Islet of Langerhans (tissue), 1 donor: Measurements from ENCODE around the gene TRAK1.
"Not testable (repeated sequence)": the region's sequence is repeated elsewhere in the genome, so short reads cannot be mapped to it uniquely, and the experiment has no call there.

Source experiments
- FAIRE-seq: peaks from one replicate; lab custom pipeline; 2011; peaks lifted over from hg19 to GRCh38; lab: Jason Lieb, UNC

TRAK1 gene

DNA sequence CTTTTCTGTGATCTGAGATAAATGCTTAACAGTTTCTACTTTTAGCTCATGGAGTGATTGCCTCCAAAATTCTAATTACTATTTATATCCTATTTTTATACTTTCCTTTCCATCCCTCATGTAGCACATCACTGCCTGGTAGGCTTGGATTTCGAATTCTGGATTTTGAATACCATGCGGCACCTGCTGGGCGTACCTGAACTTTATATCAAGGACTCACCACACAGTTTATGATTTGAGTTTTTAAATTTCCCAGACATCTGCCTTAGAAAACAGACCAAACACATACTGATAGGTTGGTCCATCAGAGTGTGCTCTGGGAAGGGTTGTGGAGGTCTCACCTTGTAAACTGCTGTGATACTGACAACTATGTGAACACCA is 6.4 kb downstream of the TRAK1 start:
- FAIRE-seq: no peak

DNA sequence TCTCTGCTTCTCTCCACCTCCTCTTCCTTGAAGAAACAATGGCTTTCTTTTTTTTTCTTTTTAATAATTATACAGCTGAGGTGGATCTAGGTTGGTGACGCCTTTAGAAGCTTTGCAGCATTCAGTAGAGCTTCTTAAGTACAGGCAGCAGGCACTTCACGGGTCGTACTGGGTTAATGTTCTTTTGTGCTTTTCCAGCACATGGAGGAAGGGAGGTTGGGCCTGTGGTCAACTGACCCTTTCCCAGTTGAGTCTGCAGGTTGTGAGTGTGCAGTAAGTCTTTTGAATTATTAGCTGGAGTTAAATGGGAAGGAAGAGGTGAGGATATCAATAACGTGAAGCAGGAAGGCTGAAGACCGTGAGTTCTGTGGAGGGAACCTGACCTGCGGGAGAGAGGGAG is 7.0 kb downstream of the TRAK1 start:
- no peak for FAIRE-seq

DNA sequence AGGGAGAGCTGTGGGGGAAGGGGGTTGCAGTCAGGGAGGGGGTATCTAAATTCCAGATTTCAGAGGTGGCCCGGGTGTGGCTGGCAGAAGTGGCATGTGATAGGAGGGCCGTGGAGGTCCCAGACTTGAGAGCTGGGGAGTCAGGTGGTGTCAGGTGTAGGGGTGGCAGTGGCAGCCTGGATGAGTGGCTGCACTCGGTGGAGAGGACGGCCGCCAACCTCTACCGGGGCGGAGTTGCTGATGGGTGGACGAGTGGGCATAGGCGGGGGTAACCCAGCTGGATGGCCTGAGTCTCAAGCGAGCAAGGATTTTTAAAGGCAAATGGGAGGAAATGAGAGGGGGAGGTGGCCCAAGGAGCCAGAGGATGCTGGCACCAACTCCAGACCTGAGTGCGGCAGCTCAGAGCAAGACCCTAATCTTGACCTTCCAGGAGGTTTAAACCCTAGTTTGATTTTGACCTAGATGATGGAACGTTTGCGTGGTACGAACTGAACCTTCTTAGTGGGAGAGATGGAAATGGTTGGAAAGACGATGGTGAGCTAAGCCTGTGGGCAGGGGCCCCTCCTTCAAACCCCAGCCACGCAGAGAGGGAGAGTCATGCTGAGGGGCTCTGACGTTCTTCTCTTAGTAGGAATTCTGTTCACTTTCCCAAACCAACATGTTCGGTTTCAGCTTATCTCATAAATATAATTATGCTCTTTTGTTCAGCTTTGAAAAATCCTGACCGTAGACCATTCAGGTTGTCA is 8.0 kb downstream of the TRAK1 start:
- FAIRE-seq: no peak

DNA sequence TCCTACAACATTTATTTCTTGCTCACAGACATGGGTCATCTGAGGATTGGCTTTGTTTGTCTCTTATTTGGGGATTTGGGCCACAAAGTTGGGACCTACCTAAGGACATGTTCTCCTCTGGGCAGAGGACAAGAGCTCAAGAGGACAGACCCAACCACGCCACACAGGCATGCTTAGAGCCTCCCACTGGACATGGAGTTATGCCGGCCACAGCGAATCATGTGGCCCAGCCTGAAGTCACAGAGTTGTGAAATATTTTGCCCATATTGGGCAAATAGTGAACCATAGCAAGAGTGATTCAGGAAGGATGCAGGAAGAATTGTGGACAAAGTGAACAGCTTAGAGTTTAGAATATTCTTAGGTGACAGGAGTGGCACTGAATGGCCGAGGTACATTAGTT is 9.9 kb downstream of the TRAK1 start:
- no peak for FAIRE-seq

DNA sequence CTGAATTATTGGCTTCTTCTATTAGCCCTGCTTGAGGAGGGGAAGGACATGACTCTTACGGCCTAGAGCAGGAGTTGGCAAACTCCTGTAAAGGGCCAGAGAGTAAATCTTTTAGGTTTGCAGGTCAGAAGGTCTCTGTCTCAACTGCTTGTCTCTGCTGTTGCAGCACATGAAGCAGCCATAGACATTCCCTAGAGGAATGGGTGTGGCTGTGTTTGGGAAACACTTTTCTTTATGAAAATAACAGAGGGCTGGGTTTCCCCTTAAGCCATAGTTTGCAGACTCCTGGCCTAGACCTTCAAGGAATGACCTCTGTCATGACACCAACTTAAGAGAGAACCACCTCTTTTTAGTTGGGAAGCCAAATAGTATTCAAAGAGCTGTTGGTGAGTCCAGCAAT is 10.3 kb downstream of the TRAK1 start:
- FAIRE-seq: no peak

DNA sequence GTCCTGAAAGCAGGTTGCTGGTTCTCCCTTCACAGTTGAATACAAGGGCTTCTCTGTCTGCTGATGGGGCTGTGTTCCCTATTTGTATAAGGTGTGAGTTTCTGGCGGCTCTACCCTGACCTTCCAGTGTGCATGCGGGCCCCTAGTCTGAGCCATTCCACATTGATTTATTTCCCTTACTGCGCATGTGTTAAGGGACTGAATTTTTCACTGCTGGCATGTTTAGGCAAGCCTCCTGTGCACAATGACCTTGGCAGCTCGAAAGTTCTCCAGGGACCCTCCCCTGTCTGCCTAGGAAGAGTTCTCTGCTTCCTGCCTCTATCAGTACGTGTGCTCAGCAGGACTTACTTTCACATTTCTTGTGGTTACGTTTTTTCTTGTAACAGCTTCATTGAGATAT is 11.4 kb downstream of the TRAK1 start:
- FAIRE-seq: no peak

DNA sequence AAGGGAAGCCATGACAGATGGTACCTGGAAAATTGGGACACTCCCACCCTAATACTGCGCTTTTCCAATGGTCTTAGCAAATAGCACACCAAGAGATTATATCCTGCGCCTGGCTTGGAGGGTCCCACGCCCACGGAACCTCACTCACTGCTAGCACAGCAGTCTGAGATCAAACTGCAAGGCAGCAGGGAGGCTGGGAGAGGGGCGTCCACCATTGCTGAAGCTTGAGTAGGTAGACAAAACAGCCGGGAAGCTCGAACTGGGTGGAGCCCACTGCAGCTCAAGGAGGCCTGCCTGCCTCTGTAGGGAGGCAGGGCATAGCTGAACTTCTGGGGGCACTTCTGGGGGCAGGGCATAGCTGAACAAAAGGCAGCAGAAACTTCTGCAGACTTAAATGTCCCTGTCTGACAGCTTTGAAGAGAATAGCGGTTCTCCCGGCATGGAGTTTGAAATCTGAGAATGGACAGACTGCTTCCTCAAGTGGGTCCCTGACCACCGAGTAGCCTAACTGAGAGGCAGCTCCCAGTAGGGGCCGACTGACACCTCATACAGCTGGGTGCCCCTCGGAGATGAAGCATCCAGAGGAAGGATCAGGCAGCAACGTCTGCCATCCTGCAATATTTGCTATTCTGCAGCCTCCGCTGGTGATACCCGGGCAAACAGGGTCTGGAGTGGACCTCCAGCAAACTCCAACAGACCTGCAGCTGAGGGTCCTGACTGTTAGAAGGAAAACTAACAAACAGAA is 12.9 kb downstream of the TRAK1 start:
- not testable (repeated sequence) for FAIRE-seq

DNA sequence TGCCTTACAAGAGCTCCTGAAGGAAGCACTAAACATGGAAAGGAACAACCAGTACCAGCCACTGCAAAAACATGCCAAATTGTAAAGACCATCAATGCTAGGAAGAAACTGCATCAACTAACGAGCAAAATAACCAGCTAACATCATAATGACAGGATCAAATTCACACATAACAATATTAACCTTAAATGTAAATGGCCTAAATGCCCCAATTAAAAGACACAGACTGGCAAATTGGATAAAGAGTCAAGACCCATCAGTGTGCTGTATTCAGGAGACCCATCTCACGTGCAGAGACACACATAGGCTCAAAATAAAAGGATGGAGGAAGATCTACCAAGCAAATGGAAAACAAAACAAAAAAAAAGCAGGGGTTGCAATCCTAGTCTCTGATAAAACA is 14.8 kb downstream of the TRAK1 start:
- FAIRE-seq: not testable (repeated sequence)

DNA sequence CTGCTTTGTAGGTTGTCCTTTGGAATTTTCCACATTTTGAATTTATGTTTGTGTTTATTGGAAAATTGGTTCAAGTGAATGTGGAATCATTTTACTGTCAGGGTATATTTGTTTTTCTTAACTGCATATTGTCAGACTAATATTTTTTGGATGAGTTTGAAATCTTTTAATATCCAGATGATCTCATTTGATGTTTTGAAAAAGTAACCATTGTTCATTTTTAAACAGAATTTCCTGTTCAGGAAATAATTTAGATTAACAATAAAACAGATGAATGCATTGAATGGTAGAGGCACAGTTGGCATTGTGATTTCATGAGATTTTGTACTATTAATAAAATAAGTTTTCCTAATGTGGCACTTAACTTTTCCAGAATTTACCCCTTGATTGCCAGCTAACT is 15.5 kb downstream of the TRAK1 start:
- no peak for FAIRE-seq

DNA sequence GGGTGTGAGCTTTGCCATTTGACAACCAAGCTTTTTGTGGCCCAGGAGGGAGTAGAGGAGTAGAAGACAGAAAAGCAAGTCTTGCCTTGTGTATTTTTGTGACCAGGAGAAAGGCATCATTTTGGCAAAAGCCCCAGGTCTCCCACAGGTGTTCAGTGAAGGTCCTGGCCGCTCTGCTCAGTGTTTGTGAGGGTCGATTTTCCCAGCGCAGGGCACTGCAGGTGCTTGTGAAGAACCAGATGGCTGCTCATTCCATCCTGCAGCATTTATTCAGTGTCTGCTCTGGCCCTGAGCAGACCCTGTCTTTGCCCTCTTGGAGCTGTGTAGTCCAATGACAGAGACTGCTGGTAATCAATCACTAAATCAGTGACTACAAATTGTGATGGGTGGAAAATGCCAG is 19.5 kb downstream of the TRAK1 start:
- FAIRE-seq: no peak

DNA sequence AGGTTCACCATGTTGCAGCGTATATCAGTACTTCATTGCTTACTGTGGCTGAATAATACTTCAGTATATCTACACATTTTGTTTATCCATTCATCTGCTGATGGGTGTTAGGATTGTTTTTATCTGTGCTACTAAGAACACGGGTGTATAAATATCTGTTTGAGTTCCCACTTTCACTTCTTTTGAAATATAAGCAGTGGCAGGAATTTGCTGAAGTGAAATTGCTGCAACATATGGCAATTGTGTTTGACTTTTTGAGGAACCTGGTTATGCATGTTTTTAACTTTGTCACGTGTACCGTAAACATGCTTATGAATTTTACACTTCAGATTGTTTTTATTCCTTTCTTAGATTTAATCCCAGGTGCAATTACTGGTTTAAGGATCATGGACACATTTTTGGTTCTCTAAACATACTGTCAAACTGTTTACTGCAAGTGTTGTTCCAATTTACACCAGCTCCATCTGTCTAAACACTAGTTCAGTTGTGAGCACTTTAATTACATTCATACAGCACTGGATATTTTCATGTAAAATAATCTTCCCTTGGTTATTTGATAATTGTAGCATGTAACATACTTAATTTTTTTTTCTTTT is 23.1 kb downstream of the TRAK1 start:
- no peak for FAIRE-seq

DNA sequence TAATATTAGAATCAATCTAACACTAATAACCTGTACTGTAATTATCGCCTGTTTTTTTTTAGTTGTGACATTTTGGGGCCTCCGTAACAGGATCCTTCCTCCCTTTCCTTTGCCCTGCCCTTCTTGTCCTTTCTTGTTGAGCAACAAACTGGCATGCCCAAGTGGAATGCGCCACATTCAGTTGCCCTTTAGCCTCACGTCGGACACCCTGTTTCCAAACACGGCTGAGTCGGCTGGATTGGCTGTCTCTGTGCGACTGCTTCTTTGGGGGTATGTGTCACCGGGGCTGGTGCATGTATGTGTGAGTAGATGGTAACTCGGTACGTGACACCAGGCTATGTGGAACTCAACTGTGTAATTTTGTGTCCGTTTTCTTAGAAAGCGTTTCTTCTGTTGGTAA is 24.1 kb downstream of the TRAK1 start:
- FAIRE-seq: no peak

DNA sequence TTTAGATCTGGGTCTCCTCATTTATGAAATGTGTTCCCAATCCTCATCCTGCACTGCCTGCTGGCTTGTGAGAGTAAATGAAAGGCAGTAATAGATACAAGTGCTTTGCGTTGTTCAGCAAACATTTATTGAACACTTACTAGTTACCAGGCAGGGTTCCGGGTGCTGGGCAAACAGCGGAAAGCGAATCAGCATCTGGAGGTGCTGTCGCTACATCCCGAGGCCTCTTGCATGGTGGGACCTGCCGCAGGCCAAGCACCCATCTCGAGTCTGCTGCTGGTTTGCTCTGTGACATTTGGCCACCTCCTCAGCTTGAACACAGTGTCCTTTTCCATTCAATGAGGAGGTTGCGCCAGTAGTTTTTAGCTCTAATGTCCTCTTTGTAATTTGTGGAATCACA is 24.8 kb downstream of the TRAK1 start:
- no peak for FAIRE-seq

DNA sequence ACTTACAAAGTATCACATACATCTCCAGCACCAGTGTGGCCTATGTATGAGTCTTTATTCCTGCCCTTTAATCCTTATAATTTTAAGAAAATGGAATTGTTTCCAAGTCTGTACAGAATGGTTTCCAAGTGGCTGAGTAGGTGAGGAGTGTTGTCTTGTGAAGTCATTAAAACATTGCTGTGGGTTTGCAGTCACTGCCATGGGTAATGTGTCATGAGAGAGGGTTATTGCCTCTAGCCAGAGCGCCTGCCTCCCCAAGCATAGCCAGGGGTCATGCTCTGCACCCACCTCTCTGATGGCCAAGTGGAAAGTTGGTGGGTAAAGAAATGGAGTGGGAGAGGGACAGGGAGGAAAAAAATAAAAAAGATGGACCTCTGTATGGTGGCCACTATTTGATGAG is 25.3 kb downstream of the TRAK1 start:
- no peak for FAIRE-seq

DNA sequence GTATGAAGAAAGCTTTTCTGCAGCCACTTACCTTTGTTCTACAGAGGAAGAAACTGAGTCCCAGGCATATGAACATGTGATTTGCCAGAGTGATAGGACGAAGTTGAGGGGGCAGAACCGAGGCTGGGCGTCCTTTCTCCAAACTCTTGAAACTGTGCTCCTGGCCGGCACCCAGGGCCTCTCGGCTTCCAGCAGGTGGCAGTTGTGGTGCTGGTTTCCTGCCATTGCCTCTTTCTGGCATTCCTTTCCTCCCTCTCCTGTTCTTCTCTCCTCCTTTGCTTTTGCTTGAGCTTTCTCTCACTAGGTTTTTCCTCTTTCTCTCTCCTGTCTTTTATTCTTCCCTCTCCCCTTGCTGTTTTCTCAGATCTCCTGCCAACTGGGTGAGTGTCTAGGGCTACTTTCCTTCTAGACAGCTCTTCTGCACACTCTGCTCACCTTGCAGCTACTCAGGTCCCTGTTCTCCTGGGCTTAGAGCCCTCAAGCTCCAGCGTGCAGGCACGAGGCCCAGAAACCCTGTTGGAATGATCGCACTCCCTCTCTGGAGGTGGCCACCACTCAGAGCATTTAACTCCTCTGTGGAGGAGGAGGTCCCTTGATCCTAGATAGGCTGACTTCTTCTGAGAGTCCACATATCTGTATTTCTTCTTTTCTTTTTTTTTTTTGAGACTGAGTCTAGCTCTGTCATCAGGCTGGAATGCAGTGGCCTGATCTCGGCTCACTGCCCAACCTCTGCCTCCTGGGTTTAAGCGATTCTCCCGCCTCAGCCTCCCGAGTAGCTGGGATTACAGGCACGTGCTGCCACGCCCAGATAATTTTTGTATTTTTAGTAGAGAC is 26.2 kb downstream of the TRAK1 start:
- FAIRE-seq: no peak

DNA sequence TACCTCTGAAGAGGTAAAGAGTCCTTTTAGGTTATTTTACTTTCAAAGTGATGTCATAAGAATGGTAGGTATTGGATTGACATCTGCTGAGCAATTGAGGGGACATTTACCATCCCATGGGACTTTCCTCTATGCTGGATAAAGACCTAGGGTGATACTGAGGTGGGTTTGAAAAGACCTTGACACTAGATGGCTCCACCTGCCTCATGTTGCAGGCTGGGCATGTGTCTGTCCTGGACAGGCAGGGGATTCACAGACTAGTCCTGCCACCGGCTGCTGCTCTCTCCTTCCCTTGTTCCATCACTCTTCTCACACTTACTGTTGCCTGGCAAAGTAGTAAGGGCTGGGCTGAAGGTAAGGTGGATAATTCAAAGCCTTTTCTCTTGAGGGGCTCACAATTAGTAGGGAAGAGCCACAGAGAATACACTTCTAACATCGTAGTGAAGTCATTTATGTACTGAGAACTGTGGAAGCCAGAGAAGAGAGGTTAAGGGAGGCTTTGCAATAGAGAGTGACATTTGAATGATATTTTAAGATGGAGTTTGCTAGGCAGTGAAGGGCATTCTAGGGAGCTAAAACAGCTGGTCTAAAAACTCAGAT is 27.7 kb downstream of the TRAK1 start:
- FAIRE-seq: no peak

DNA sequence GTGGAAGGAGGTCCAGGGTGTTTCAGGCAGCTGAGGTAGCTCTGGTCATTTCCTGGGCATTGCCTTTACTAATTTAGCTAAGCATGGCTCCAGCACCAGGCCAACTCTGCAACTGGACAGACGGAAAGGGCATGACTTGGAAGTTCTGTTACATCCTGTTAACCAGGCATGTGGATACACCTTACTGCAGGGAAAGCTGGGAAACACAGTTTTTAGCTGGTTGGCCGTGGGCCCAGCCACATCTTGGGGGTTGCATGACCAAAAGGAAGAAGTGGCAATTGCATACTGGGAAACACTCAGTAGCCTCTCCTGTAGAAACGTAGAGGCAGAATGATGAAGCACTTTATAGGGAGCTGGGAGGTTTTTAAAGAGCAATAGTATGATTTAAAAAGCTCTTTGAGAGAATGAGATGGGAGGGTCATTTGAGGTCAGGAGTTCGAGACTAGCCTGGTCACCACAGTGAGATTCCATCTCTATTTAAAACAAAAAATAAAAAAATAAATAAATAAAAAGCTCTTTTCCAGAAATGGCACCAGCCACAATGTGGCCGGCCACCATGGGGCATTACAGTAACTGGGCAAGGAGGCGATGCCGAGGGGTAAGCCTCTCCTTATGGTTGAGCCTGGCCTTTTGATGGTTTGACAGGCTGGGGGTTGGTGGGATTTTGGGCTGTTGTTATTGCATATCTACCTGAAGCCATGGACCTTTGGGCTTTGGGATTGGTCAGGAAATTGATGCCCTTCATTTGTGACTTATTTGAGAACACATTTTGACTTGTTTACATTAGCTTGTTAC is 28.6 kb downstream of the TRAK1 start:
- FAIRE-seq: no peak

DNA sequence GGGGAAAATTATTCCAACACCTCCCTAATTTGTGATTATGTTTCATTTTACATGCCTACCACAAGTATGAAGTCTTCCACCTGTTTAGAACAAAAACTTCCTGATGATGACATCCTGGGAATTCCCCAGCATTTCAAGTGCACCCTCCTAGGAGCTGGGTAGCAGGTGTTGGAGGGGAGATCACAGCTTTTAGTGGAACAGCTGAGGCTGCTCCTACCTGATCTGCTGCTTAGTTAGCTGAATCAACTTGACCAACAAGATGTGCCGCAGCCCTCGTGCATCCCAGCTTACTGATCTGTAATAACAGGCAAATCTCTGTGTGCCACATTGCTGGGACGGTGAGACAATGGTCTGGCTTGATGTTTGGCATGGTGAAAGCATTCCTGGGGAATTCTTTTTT is 29.7 kb downstream of the TRAK1 start:
- no peak for FAIRE-seq

DNA sequence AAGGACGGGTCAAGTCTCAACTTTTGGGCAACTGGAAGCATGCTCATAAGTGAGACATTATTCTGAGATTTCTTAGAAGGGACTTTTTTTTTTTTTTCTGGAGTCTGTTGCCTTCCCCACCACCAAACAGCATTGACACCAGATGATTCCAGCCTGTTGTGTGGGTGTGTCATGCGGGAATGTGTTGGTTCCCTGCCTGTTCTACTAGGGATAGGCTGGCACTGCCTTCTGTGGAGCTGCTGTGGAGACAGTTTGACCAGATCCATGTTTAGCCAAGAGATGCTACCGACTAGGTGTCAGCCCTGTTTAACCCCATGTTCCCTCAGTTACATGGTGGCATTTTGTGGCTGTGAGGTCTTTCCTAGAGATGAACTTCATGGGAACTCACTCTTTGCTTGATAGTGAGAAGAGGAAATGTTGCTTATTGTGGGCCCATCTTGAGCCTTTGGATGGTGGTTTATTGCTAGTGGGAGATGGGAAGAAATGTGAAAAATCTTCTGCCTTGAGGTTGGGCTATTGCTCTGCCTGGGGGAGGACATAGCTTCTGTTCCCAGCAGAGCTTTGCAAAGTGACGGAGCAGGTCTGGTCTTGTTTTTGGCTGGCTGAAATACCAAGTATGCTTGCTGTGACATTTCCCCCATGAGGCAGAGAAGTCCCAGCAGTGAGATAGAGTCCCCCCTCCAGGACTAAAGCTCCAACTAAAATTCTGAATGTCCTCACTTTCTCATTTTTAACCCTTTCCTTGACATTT is 31.3 kb downstream of the TRAK1 start:
- no peak for FAIRE-seq

DNA sequence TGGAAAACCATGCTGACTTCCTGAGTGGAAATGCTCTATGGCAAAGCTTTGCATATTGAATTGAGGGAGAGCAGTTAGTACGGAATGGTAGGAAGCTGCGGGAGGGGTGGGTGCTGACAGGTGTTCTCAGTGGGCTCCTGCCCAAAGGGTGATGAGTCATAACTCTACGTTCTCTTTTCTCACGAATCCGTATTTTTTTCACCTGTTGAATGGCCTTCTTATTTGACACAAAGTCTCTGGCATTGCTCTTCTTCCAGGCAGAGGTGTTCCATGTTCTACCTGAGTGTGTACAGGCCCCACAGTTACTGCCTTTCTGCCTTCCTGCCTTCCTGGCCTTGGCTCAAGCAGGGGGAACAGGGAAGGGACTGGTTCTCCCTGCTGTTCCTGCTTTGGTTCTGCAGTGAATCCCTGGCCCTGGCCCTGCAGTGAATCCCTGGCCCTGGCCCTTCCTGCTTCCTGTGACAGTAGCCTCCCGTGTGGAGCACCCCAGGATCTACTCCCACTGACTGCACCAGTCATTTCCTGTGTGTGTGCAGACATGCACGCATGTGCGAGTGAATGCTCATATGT is 31.9 kb downstream of the TRAK1 start:
- FAIRE-seq: no peak
